ENCODE measurements around the gene ZNF613. TPM values are rescaled to one million over a fixed set of nuclear protein-coding genes. Genes with fewer than 3 reads are reported as not detected.
"Not testable (repeated sequence)": the region's sequence is repeated elsewhere in the genome, so short reads cannot be mapped to it uniquely, and the experiment has no call there.

ZNF613 gene
- total RNA-seq, 1 donor from 2014 or later, result 6.8 TPM

- TF ChIP-seq, protein P1, sequence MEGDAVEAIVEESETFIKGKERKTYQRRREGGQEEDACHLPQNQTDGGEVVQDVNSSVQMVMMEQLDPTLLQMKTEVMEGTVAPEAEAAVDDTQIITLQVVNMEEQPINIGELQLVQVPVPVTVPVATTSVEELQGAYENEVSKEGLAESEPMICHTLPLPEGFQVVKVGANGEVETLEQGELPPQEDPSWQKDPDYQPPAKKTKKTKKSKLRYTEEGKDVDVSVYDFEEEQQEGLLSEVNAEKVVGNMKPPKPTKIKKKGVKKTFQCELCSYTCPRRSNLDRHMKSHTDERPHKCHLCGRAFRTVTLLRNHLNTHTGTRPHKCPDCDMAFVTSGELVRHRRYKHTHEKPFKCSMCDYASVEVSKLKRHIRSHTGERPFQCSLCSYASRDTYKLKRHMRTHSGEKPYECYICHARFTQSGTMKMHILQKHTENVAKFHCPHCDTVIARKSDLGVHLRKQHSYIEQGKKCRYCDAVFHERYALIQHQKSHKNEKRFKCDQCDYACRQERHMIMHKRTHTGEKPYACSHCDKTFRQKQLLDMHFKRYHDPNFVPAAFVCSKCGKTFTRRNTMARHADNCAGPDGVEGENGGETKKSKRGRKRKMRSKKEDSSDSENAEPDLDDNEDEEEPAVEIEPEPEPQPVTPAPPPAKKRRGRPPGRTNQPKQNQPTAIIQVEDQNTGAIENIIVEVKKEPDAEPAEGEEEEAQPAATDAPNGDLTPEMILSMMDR (IDR thresholded peaks at IDR 0.05; ENCODE audit: insufficient read depth, low read length, severe bottlenecking), result no peak
- H3K36me3 ChIP-seq (ENCODE audit: control insufficient read depth, insufficient read depth, low read length), result peaks cover 8% of the 10 kb centered on the region
- DNase-seq (ENCODE audit: low read depth), result no peak
- H3K27me3 ChIP-seq (ENCODE audit: control insufficient read depth, insufficient read depth, low read length), result no peaks in the 10 kb centered on the region
- FAIRE-seq, result no peak
- no peak overlapping the region for H3K4me3 ChIP-seq (ENCODE audit: low read depth, low read length)
Measured at GRCh38 chr19:51931921-51932320, 4.6 kb downstream of the ZNF613 start.

DNA sequence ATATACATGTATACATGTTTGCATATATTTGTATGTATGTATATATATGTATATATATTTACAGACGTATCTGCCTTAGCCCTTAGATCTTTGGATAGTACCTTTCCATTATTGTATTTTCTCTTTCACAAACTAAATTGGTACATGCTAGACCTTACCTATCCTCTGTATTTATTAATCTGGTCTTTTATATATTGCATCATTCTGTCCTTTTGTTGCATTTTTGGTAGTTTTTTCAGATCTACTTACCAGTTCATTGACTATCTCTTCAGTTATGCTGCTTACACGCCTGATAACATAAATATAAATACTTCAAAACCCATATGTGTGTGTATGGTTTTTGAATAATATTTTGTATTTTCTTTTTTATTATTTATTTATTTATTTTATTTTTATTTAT is 11.7 kb downstream of the ZNF613 start:
- H3K27me3 ChIP-seq (ENCODE audit: control insufficient read depth, insufficient read depth, low read length), result no peaks in the 10 kb centered on the region
- H3K36me3 ChIP-seq (ENCODE audit: control insufficient read depth, insufficient read depth, low read length), result peaks cover 15% of the 10 kb centered on the region
- no peak for FAIRE-seq
- no peak for DNase-seq (ENCODE audit: low read depth)
- TF ChIP-seq, protein P1 (IDR thresholded peaks at IDR 0.05; ENCODE audit: insufficient read depth, low read length, severe bottlenecking), result no peak
- H3K4me3 ChIP-seq (ENCODE audit: low read depth, low read length), result no peak overlapping the region

DNA sequence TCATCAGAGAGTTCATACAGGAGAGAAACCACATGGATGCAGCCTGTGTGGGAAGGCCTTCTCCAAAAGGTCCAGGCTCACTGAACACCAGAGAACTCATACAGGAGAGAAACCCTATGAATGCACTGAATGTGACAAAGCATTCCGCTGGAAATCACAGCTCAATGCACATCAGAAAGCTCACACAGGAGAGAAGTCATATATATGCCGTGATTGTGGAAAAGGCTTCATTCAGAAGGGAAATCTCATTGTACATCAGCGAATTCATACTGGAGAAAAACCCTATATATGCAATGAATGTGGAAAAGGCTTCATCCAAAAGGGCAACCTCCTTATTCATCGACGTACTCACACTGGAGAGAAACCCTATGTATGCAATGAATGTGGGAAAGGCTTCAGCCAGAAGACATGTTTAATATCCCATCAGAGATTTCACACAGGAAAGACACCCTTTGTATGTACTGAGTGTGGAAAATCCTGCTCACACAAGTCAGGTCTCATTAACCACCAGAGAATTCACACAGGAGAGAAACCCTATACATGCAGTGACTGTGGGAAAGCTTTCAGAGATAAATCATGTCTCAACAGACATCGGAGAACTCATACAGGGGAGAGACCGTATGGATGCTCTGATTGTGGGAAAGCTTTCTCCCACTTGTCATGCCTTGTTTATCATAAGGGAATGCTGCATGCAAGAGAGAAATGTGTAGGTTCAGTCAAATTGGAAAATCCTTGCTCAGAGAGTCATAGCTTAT is 17.7 kb downstream of the ZNF613 start:
- no peak overlapping the region for H3K4me3 ChIP-seq (ENCODE audit: low read depth, low read length)
- FAIRE-seq (peak; percentile 72), DNase-seq (ENCODE audit: low read depth) (no peak)
- H3K27me3 ChIP-seq (ENCODE audit: control insufficient read depth, insufficient read depth, low read length), result no peaks in the 10 kb centered on the region
- peaks cover 11% of the 10 kb centered on the region for H3K36me3 ChIP-seq (ENCODE audit: control insufficient read depth, insufficient read depth, low read length)
- TF ChIP-seq, protein P1 (IDR thresholded peaks at IDR 0.05; ENCODE audit: insufficient read depth, low read length, severe bottlenecking), result no peak

DNA sequence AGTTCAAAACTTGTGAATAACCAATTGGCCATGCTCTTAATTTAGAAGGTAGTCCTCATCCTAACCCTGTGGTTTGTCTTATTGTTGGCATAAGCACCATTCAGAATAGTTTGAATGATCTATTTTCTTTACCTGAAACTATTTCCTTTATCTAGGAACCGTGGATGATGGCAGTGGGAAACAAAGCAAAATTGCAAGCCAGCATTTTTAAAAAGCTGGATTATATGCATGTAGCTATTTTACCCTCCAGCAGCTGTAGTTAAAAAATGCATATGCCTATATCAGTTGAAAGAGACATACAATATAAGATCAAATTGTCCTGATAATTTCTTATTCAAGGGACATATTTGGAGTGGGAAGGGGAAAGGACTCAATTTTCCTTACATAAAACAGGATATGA is 19.3 kb downstream of the ZNF613 start:
- TF ChIP-seq, protein P1 (IDR thresholded peaks at IDR 0.05; ENCODE audit: insufficient read depth, low read length, severe bottlenecking), result no peak
- H3K4me3 ChIP-seq (ENCODE audit: low read depth, low read length), result no peak overlapping the region
- DNase-seq (ENCODE audit: low read depth) (no peak), FAIRE-seq (no peak)
- no peaks in the 10 kb centered on the region for H3K27me3 ChIP-seq (ENCODE audit: control insufficient read depth, insufficient read depth, low read length)
- peaks cover 8% of the 10 kb centered on the region for H3K36me3 ChIP-seq (ENCODE audit: control insufficient read depth, insufficient read depth, low read length)

DNA sequence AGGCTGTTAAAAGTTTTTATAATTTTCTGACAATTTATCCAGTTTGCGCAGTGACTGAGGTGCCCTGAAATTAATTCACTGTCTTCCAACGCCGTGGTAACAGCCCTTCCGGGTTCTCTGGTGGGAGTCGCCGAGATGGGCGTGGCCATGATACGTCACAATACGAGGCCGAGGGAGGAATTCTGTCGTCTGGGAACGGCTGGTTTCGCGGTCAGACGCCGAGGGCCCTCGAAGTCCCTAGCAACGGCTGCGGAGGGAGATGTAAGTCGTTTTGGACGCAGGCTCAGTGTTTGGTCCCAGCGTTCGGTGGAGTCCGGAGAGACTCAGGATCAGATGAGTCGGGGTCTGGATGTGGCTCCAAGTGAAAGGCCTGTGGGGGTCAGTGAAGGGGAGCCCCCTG is 21.7 kb downstream of the ZNF613 start:
- no peak overlapping the region for H3K4me3 ChIP-seq (ENCODE audit: low read depth, low read length)
- H3K36me3 ChIP-seq (ENCODE audit: control insufficient read depth, insufficient read depth, low read length), result peaks cover 1% of the 10 kb centered on the region
- FAIRE-seq (no peak), DNase-seq (ENCODE audit: low read depth) (no peak)
- TF ChIP-seq, protein P1 (IDR thresholded peaks at IDR 0.05; ENCODE audit: insufficient read depth, low read length, severe bottlenecking), result no peak
- H3K27me3 ChIP-seq (ENCODE audit: control insufficient read depth, insufficient read depth, low read length), result no peaks in the 10 kb centered on the region

DNA sequence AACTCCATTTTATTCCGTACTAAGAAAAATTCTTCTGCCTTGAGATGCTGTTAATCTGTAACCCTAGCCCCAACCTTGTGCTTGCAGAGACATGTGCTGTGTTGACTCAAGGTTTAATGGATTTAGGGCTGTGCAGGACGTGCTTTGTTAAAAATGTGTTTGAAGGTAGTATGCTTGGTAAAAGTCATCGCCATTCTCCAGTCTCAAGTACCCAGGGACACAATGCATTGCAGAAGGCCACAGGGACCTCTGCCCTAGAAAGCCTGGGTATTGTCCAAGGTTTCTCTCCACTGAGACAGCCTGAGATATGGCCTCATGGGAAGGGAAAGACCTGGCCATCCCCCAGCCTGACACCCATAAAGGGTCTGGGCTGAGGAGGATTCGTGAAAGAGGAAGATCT is 30.6 kb downstream of the ZNF613 start:
- FAIRE-seq; H3K36me3 ChIP-seq (ENCODE audit: control insufficient read depth, insufficient read depth, low read length); H3K27me3 ChIP-seq (ENCODE audit: control insufficient read depth, insufficient read depth, low read length); H3K4me3 ChIP-seq (ENCODE audit: low read depth, low read length): not testable (repeated sequence)
- peak; percentile 44 for DNase-seq (ENCODE audit: low read depth)
